Body of pancreas (tissue), 4 donors: ENCODE data around the gene SCN8A.

Experiments
- POLR2A ChIP-seq, 3 donors: fragments of 450-650 bp; IDR thresholded peaks; one replicate each; pipeline ENCODE4 v1.6.1; 2016; ENCODE audit warnings: antibody characterized with exemption in 3 of 3, mild to moderate bottlenecking in 2 of 3
- TF ChIP-seq, protein P1 (sequence below), 7 experiments: fragments of 450-650 bp in 4 of 7; fragments of 200-600 bp in 3 of 7; sonication (generic) in 3 of 7; IDR thresholded peaks; one replicate each; pipeline ENCODE4 v1.5.1; 2016 to 2019; ENCODE audit warnings: antibody characterized with exemption in 7 of 7

GRCh38 chr12:51753980-51754675, 163.1 kb downstream of the SCN8A start:
- TF ChIP-seq, protein P1, sequence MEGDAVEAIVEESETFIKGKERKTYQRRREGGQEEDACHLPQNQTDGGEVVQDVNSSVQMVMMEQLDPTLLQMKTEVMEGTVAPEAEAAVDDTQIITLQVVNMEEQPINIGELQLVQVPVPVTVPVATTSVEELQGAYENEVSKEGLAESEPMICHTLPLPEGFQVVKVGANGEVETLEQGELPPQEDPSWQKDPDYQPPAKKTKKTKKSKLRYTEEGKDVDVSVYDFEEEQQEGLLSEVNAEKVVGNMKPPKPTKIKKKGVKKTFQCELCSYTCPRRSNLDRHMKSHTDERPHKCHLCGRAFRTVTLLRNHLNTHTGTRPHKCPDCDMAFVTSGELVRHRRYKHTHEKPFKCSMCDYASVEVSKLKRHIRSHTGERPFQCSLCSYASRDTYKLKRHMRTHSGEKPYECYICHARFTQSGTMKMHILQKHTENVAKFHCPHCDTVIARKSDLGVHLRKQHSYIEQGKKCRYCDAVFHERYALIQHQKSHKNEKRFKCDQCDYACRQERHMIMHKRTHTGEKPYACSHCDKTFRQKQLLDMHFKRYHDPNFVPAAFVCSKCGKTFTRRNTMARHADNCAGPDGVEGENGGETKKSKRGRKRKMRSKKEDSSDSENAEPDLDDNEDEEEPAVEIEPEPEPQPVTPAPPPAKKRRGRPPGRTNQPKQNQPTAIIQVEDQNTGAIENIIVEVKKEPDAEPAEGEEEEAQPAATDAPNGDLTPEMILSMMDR (IDR thresholded peaks at IDR 0.05) = no peak
- no peak for TF ChIP-seq POLR2A (IDR thresholded peaks at IDR 0.05)
